PC-9 (cell line): ENCODE results near the gene PSKH1. TPM values are rescaled to one million over a fixed set of nuclear protein-coding genes. Genes with fewer than 3 reads are reported as not detected.
"Not testable (repeated sequence)": the region's sequence is repeated elsewhere in the genome, so short reads cannot be mapped to it uniquely, and the experiment has no call there.

Experiments used
- BruUV-seq: library from RNA; stranded (reverse); fragments of 400-500 nt; replicated peaks from 2 replicates; lab custom pipeline; 2021; lab: Mats Ljungman, UMichigan
- CTCF ChIA-PET: fragments of 300-600 bp; sonication (Branson Sonifier 250); formaldehyde crosslinking; loops from one replicate; lab custom pipeline; 2022; ENCODE audit warnings: antibody characterized with exemption; lab: Charles Lee
- POLR2A ChIA-PET: fragments of 300-600 bp; sonication (Branson Sonifier 250); formaldehyde crosslinking; loops from one replicate; lab custom pipeline; 2022; ENCODE audit warnings: antibody characterized with exemption; ENCODE audit not compliant: unreplicated experiment; lab: Charles Lee
- DNase-seq, 2 experiments: peaks; one replicate each; pipeline versions ENCODE4 v3.0.0 to v3.0.0-alpha.2; 2015 to 2022; ENCODE audit warnings: mixed read lengths in 1 of 2
- H2AFZ ChIP-seq: fragments of 200-600 bp; sonication (generic); 2 replicates; pipeline ENCODE4 v1.8.1; 2017; ENCODE audit warnings: antibody characterized with exemption
- H3F3A ChIP-seq: fragments of 200-600 bp; sonication (generic); 2 replicates; pipeline ENCODE4 v1.8.1; 2017; ENCODE audit warnings: antibody characterized with exemption, mild to moderate bottlenecking, low read depth; ENCODE audit not compliant: insufficient read depth
- H3K27ac ChIP-seq: fragments of 200-600 bp; sonication (generic); 2 replicates; pipeline ENCODE4 v1.6.1; 2016; ENCODE audit warnings: mixed run types
- H3K27me3 ChIP-seq: fragments of 200-600 bp; sonication (generic); 2 replicates; pipeline ENCODE4 v1.6.1; 2016; ENCODE audit warnings: low read depth, mixed run types; ENCODE audit not compliant: insufficient read depth
- H3K36me3 ChIP-seq: fragments of 200-600 bp; sonication (generic); 2 replicates; pipeline ENCODE4 v1.6.1; 2016; ENCODE audit warnings: low read depth, mixed run types
- H3K4me1 ChIP-seq: fragments of 200-600 bp; sonication (generic); replicated peaks from 2 replicates; pipeline ENCODE4 v1.6.1; 2016; ENCODE audit warnings: mixed run types; ENCODE audit not compliant: insufficient read depth
- H3K4me2 ChIP-seq: fragments of 200-600 bp; sonication (generic); 2 replicates; pipeline ENCODE4 v1.6.1; 2017; ENCODE audit warnings: mixed run types
- H3K4me3 ChIP-seq: fragments of 200-600 bp; sonication (generic); 2 replicates; pipeline ENCODE4 v1.6.1; 2016; ENCODE audit warnings: mixed run types
- H3K79me2 ChIP-seq: fragments of 200-600 bp; sonication (generic); 2 replicates; pipeline ENCODE4 v1.6.1; 2017; ENCODE audit warnings: low read depth, mixed run types
- H3K9me2 ChIP-seq: fragments of 200-600 bp; sonication (generic); 2 replicates; pipeline ENCODE4 v1.8.1; 2017; ENCODE audit warnings: mild to moderate bottlenecking; ENCODE audit not compliant: insufficient read depth
- H3K9me3 ChIP-seq: fragments of 200-600 bp; sonication (generic); 2 replicates; pipeline ENCODE4 v1.8.1; 2016; ENCODE audit warnings: low read depth; ENCODE audit not compliant: insufficient read depth
- H4K20me1 ChIP-seq: fragments of 200-600 bp; sonication (generic); 2 replicates; pipeline ENCODE4 v1.8.1; 2017; ENCODE audit not compliant: insufficient read depth
- CTCF ChIP-seq: fragments of 200-600 bp; sonication (generic); conservative IDR thresholded peaks from 2 replicates; pipeline ENCODE4 v1.6.1; 2017; ENCODE audit warnings: mixed run types, antibody characterized with exemption, mild to moderate bottlenecking, moderate library complexity
- EZH2 ChIP-seq: fragments of 200-600 bp; sonication (generic); IDR thresholded peaks from 2 replicates; pipeline ENCODE4 v1.8.0; 2017; ENCODE audit warnings: antibody characterized with exemption, low read depth
- intact Hi-C: fragments of 100-400 bp; cut with micrococcal nuclease; formaldehyde crosslinking; loops from one replicate; pipeline ENCODE4 v1.10.0; 2022; ENCODE audit not compliant: unreplicated experiment
- total RNA-seq: library from RNA; stranded (reverse); gene quantifications from 2 replicates; pipeline ENCODE4 v1.2.3, GENCODE V29; 2021

The PSKH1 gene
- total RNA-seq, 1 experiment from 2014 or later: 25.8 TPM

- DNase-seq: no peak
- Histone ChIP-seq H3K4me1 (peaks cover 29% of the 10 kb centered on the region), H3K9me3 (no peaks in the 10 kb centered on the region), H3K4me3 (no peak overlapping the region), H3K4me2 (no peak overlapping the region), H3K36me3 (peaks cover 29% of the 10 kb centered on the region), H2AFZ (no peak overlapping the region), H4K20me1 (peaks cover 90% of the 10 kb centered on the region), H3K9me2 (no peaks in the 10 kb centered on the region), H3K79me2 (peaks cover 67% of the 10 kb centered on the region), H3K27ac (no peak overlapping the region), H3F3A (peaks cover 37% of the 10 kb centered on the region), H3K27me3 (no peaks in the 10 kb centered on the region)
- no TSS peak for BruUV-seq
- ChIA-PET POLR2A (interaction anchor here (0.6 kb wide), 2 partner anchors 213 to 368 kb away, joined by 6 to 8 read pairs; no protein-coding TSS in a partner anchor), CTCF (interaction anchor here (0.5 to 0.6 kb wide), 2 partner anchors 79 to 516 kb away, joined by 4 to 5 read pairs; no protein-coding TSS in a partner anchor)
- intact Hi-C loops: no loop called here
- TF ChIP-seq EZH2: no peak
- no peak for TF ChIP-seq CTCF
These were observed 30.2 kb upstream of the PSKH1 start for GRCh38 chr16:67862623-67863583.

GRCh38 chr16:67864044-67864443 is 29.0 kb upstream of the PSKH1 start:
- H3K36me3 ChIP-seq: peaks cover 29% of the 10 kb centered on the region
- peaks cover 56% of the 10 kb centered on the region for H3K79me2 ChIP-seq
- peaks cover 79% of the 10 kb centered on the region for H4K20me1 ChIP-seq
- BruUV-seq, H2AFZ ChIP-seq, H3K9me2 ChIP-seq, H3K4me3 ChIP-seq, H3K9me3 ChIP-seq, H3K27ac ChIP-seq, POLR2A ChIA-PET, intact Hi-C loops, H3K4me2 ChIP-seq, H3K27me3 ChIP-seq, DNase-seq: not testable (repeated sequence)
- CTCF ChIA-PET: interaction anchor here (0.5 to 0.6 kb wide), 2 partner anchors 80 to 514 kb away, joined by 4 to 5 read pairs; no protein-coding TSS in a partner anchor
- peaks cover 18% of the 10 kb centered on the region for H3K4me1 ChIP-seq
- H3F3A ChIP-seq: peaks cover 31% of the 10 kb centered on the region

- TF ChIP-seq EZH2 (no peak), CTCF (no peak)
- H3K27me3 ChIP-seq: no peaks in the 10 kb centered on the region
- H3K36me3 ChIP-seq: peaks cover 33% of the 10 kb centered on the region
- H3K9me3 ChIP-seq: no peaks in the 10 kb centered on the region
- H2AFZ ChIP-seq: no peak overlapping the region
- CTCF ChIA-PET: interaction anchor here (1.0 kb wide), 1 partner anchor 48 kb away, joined by 4 read pairs; no protein-coding TSS in a partner anchor
- no peak overlapping the region for H3K27ac ChIP-seq
- no peak overlapping the region for H3K4me2 ChIP-seq
- no peak overlapping the region for H3K4me3 ChIP-seq
- H3K79me2 ChIP-seq: peaks cover 50% of the 10 kb centered on the region
- peaks cover 31% of the 10 kb centered on the region for H3F3A ChIP-seq
- H4K20me1 ChIP-seq: peaks cover 74% of the 10 kb centered on the region
- peaks cover 18% of the 10 kb centered on the region for H3K4me1 ChIP-seq
- POLR2A ChIA-PET: no interaction called here
- no peak for DNase-seq
- intact Hi-C loops: no loop called here
- no TSS peak for BruUV-seq
- H3K9me2 ChIP-seq: no peaks in the 10 kb centered on the region
These were observed 28.5 kb upstream of the PSKH1 start for GRCh38 chr16:67864594-67864993.
